Natural killer cell (primary cell): Measurements from ENCODE around the gene SCT. TPM values are rescaled to one million over a fixed set of nuclear protein-coding genes. Genes with fewer than 3 reads are reported as not detected.

Source experiments
- ATAC-seq, 3 donors: fragments of 150-1000 bp in 2 of 3; fragments of 200-7000 bp in 1 of 3; cut with Tn5 transposase; 1 replicate in 1 of 3; 2 replicates in 2 of 3; pipeline ENCODE4 v1.10.0; 2021; ENCODE audit warnings: mild to moderate bottlenecking in 2 of 3, moderate library complexity in 2 of 3
- DNase-seq, 2 donors: peaks; one replicate each; pipeline versions ENCODE4 v3.0.0 to v3.0.0-alpha.2; 2013 to 2021; ENCODE audit warnings: mixed read lengths in 1 of 2
- H3K27ac ChIP-seq: one replicate; pipeline ENCODE4 v1.5.1; 2013; ENCODE audit warnings: mild to moderate bottlenecking, low read length
- H3K27me3 ChIP-seq: one replicate; pipeline ENCODE4 v1.6.1; 2013; ENCODE audit warnings: low read length; ENCODE audit not compliant: control insufficient read depth, insufficient read depth
- H3K36me3 ChIP-seq: one replicate; pipeline ENCODE4 v1.6.1; 2013; ENCODE audit warnings: low read length; ENCODE audit not compliant: control insufficient read depth, insufficient read depth
- H3K4me1 ChIP-seq: one replicate; pipeline ENCODE4 v1.6.1; 2013; ENCODE audit warnings: low read length; ENCODE audit not compliant: control insufficient read depth, insufficient read depth
- H3K4me3 ChIP-seq: one replicate; pipeline ENCODE4 v1.5.1; 2013; ENCODE audit warnings: low read length
- H3K9me3 ChIP-seq: one replicate; pipeline ENCODE4 v1.6.1; 2013; ENCODE audit warnings: low read length; ENCODE audit not compliant: control insufficient read depth, insufficient read depth
- H3K27ac Mint-ChIP-seq, 2 donors: one replicate each; pipeline ENCODE4 v1.8.0; 2022; ENCODE audit warnings: mild to moderate bottlenecking in 2 of 2, mixed read lengths in 2 of 2, moderate library complexity in 1 of 2
- H3K27me3 Mint-ChIP-seq, 2 donors: one replicate each; pipeline ENCODE4 v1.8.0; 2022; ENCODE audit warnings: low read depth in 2 of 2, mixed read lengths in 2 of 2
- H3K36me3 Mint-ChIP-seq: one replicate; pipeline ENCODE4 v1.8.0; 2022; ENCODE audit warnings: mixed read lengths
- H3K4me1 Mint-ChIP-seq, 2 donors: one replicate each; pipeline ENCODE4 v1.8.0; 2022; ENCODE audit warnings: mixed read lengths in 2 of 2
- H3K4me3 Mint-ChIP-seq: one replicate; pipeline ENCODE4 v1.8.0; 2022; ENCODE audit warnings: mild to moderate bottlenecking, moderate library complexity, mixed read lengths
- H3K9me3 Mint-ChIP-seq, 2 donors: one replicate each; pipeline ENCODE4 v1.8.0; 2022; ENCODE audit warnings: mixed read lengths in 2 of 2
- WGBS: methylation state at CpG from one replicate; pipeline ENCODE4 v1.1.7; 2013; ENCODE audit warnings: missing lambda C conversion rate; ENCODE audit not compliant: insufficient coverage; 5-methylcytosine and 5-hydroxymethylcytosine counted together
- intact Hi-C: fragments of 100-400 bp; cut with micrococcal nuclease; formaldehyde crosslinking; loops from one replicate; pipeline ENCODE4 v1.14.2; 2022
- total RNA-seq, 4 donors: library from RNA; stranded (reverse); fragments of 120-200 nt in 1 of 4; gene quantifications; one replicate each; pipeline versions ENCODE4 v1.2.3 to v1.2.4, GENCODE V29; 2013 to 2022
- TF ChIP-seq, protein P1 (sequence below): fragments of 200-600 bp; IDR thresholded peaks from one replicate; pipeline ENCODE4 v1.8.0; 2022; ENCODE audit warnings: antibody characterized with exemption

SCT gene
- total RNA-seq, 3 donors from 2014 or later (not counting 1 experiment from before 2014, with no cell fraction given): not detected

DNA sequence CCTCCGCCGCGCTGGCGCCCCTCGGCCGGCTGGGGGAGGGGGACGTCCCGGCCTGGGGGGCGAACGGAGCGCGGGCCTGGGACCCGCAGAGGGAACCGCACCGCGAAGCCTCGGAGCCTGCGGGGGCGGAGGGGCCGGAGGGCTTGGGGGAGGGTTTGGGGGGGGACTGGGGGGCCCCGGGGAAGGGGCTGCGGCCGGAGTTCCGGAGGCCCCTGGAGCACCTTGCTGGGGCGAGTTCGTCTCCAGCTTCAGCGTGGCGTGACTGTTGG, 261 bp upstream of the SCT start:
- 15% methylated on average over 26 of the region's 28 CpGs for WGBS

DNA sequence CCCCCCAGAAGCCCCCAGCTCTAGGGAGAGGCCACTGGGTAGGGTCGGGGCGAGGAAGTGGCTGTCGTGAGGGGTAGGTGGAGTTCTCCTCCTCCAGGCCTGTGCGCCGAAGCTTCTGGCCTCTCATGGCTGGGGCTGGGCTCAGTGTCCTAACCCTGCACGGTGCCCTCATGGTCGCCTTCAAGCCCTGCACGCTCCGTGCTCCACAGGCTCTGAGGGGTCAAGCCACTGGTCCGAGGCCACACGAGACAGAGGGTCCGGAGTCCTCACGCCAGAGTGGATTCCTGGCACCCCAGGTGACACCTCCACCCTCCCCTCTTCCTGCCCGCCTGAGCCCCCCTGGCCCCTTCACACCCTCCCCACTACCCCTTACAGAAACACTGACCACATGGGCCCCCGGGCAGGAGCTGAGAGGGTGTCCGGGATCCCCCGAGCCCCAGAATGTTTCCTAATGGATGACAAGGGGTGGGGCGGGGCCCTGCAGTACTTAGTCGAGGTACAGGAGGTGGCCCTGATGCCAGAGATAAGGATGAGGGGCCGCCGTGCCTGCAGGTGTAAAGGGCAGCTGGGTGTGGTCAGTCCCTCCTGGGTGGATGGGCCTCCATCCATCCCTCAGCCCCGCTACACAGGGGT, 1.2 kb downstream of the SCT start:
- TF ChIP-seq, protein P1, sequence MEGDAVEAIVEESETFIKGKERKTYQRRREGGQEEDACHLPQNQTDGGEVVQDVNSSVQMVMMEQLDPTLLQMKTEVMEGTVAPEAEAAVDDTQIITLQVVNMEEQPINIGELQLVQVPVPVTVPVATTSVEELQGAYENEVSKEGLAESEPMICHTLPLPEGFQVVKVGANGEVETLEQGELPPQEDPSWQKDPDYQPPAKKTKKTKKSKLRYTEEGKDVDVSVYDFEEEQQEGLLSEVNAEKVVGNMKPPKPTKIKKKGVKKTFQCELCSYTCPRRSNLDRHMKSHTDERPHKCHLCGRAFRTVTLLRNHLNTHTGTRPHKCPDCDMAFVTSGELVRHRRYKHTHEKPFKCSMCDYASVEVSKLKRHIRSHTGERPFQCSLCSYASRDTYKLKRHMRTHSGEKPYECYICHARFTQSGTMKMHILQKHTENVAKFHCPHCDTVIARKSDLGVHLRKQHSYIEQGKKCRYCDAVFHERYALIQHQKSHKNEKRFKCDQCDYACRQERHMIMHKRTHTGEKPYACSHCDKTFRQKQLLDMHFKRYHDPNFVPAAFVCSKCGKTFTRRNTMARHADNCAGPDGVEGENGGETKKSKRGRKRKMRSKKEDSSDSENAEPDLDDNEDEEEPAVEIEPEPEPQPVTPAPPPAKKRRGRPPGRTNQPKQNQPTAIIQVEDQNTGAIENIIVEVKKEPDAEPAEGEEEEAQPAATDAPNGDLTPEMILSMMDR: no peak
- Mint-ChIP-seq H3K4me1 (peaks cover 21 to 23% of the 10 kb centered on the region in 2 donors), H3K27ac (no peak overlapping the region), H3K36me3 (no peaks in the 10 kb centered on the region), H3K27me3 (peaks cover 13 to 20% of the 10 kb centered on the region in 2 donors), H3K4me3 (no peak overlapping the region), H3K9me3 (no peaks in the 10 kb centered on the region)
- Histone ChIP-seq H3K4me3 (no peak overlapping the region), H3K27ac (no peak overlapping the region), H3K9me3 (no peaks in the 10 kb centered on the region), H3K36me3 (no peaks in the 10 kb centered on the region), H3K4me1 (peaks cover 23% of the 10 kb centered on the region), H3K27me3 (peaks cover 13% of the 10 kb centered on the region)
- DNase-seq (no peak), ATAC-seq (no peak)
- 83% methylated on average over 22 of the region's 22 CpGs for WGBS
- intact Hi-C loops: no loop called here

More for the DNA sequence above, 261 bp upstream of the SCT start:
- TF ChIP-seq, protein P1: no peak
- Histone ChIP-seq H3K27ac (no peak overlapping the region), H3K27me3 (peaks cover 13% of the 10 kb centered on the region), H3K9me3 (no peaks in the 10 kb centered on the region), H3K36me3 (no peaks in the 10 kb centered on the region), H3K4me3 (no peak overlapping the region), H3K4me1 (peaks cover 23% of the 10 kb centered on the region)
- intact Hi-C loops: no loop called here
- Mint-ChIP-seq H3K4me1 (peaks cover 21 to 23% of the 10 kb centered on the region in 2 donors), H3K27ac (no peak overlapping the region), H3K36me3 (no peaks in the 10 kb centered on the region), H3K27me3 (peaks cover 13 to 20% of the 10 kb centered on the region in 2 donors), H3K9me3 (no peaks in the 10 kb centered on the region), H3K4me3 (no peak overlapping the region)
- ATAC-seq (no peak), DNase-seq (no peak)

DNA sequence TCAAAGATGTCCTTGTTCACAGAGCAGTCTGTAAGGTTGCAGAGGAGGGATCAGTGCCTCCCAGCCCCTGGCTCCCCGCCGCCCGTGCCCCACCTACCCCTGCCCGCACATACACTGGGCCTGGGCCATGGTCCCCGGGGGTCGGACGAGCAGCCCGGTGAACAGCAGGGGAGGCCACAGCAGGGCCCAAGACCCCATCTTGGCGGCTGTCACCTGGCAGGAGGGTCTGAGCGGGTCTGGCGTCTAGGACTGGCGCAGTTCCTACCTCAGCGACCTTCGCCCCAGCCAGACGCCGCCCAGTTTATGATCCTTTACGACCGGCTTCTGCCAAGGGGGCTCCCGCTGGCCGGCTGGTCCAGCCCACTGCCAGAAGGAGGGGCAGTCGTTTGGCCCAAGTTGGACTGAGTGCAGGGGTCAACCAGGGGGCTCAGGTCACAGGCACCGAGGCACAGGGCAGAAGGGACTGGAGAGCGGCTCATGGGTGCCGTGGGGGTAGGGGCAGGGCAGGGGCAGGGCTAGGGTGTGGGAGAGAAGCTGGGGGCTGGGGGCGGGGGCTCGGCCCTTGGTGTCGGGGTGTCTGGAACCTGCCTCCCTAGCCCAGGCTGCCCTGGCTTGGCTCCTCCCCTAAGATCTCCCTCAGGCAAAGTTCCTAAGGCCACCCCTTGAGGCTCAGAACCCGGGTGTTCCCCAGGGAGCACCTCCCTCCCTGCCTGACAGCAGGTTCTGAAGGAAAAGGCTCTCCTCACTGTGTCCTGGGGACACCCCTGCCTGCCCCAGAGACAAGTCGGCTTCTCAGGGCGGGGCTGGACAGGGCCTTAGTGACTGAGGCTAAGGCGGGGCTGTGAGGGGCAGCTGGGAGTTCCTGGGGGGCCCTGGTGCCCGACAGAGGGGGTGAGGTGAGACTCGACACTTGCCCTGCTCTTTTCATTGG, 2.0 kb downstream of the SCT start, which contains the start of gene CDHR5:
Gene CDHR5 (minus strand): TSS at position 251 of the 931 bp plus-strand sequence. CDS start 53 bp downstream, at position 198.
- DNase-seq (no peak), ATAC-seq (no peak)
- Mint-ChIP-seq H3K27me3 (peaks cover 13 to 20% of the 10 kb centered on the region in 2 donors), H3K27ac (no peak within 1 kb of the TSS), H3K36me3 (no peaks in the 10 kb centered on the region), H3K9me3 (no peaks in the 10 kb centered on the region), H3K4me3 (no peak within 1 kb of the TSS), H3K4me1 (peaks cover 21 to 23% of the 10 kb centered on the region in 2 donors)
- Histone ChIP-seq H3K4me3 (no peak within 1 kb of the TSS), H3K36me3 (no peaks in the 10 kb centered on the region), H3K27ac (no peak within 1 kb of the TSS), H3K27me3 (peaks cover 13% of the 10 kb centered on the region), H3K9me3 (no peaks in the 10 kb centered on the region), H3K4me1 (peaks cover 23% of the 10 kb centered on the region)
- intact Hi-C loops: no loop called here
- TF ChIP-seq, protein P1: no peak
- WGBS: 92% methylated on average over 33 of the region's 33 CpGs
